Fibroblast of skin of left biceps (primary cell): ENCODE data around the gene ATP2B2.

Source experiments
- DNase-seq, 2 experiments: peaks; one replicate each; pipeline ENCODE4 v3.0.0-alpha.2; 2013; ENCODE audit warnings: low read depth in 2 of 2

Gene ATP2B2

GRCh38 chr3:10345911-10346310, 159.5 kb downstream of the ATP2B2 start:
- DNase-seq = no peak

- no peak for DNase-seq
Measured at GRCh38 chr3:10344944-10345575, 160.3 kb downstream of the ATP2B2 start.

GRCh38 chr3:10344147-10344943, 161.0 kb downstream of the ATP2B2 start:
- no peak for DNase-seq

- no peak for DNase-seq
Measured at GRCh38 chr3:10343526-10343925, 161.9 kb downstream of the ATP2B2 start.

GRCh38 chr3:10342781-10343180, 162.6 kb downstream of the ATP2B2 start:
- DNase-seq = no peak

- DNase-seq = no peak
Measured at GRCh38 chr3:10341901-10342398, 163.4 kb downstream of the ATP2B2 start.

- DNase-seq = no peak
Measured at GRCh38 chr3:10340476-10340875, 164.9 kb downstream of the ATP2B2 start.

- DNase-seq = no peak
Measured at GRCh38 chr3:10340046-10340445, 165.3 kb downstream of the ATP2B2 start.

GRCh38 chr3:10339376-10339955, 165.9 kb downstream of the ATP2B2 start:
- no peak for DNase-seq

- no peak for DNase-seq
Measured at GRCh38 chr3:10338591-10339353, 166.6 kb downstream of the ATP2B2 start.

- no peak for DNase-seq
Measured at GRCh38 chr3:10338164-10338470, 167.3 kb downstream of the ATP2B2 start.

- DNase-seq = no peak
Measured at GRCh38 chr3:10337323-10338163, 167.8 kb downstream of the ATP2B2 start.

GRCh38 chr3:10336761-10337160, 168.6 kb downstream of the ATP2B2 start:
- DNase-seq = no peak

GRCh38 chr3:10335871-10336622, 169.3 kb downstream of the ATP2B2 start:
- no peak for DNase-seq

GRCh38 chr3:10335190-10335738, 170.1 kb downstream of the ATP2B2 start:
- no peak for DNase-seq

- no peak for DNase-seq
Measured at GRCh38 chr3:10334459-10334858, 170.9 kb downstream of the ATP2B2 start.

GRCh38 chr3:10334042-10334441, 171.3 kb downstream of the ATP2B2 start:
- no peak for DNase-seq

GRCh38 chr3:10333349-10333650, 172.1 kb downstream of the ATP2B2 start:
- no peak for DNase-seq

GRCh38 chr3:10332481-10333348, 172.7 kb downstream of the ATP2B2 start:
- DNase-seq = no peak

- no peak for DNase-seq
Measured at GRCh38 chr3:10331320-10331719, 174.1 kb downstream of the ATP2B2 start.
